GM18867 (cell line): ENCODE measurements around the gene SLC5A10.
A peak's percentile ranks its signal among the peaks of the same experiment; 100 is the strongest.

Experiments
- ATAC-seq: cut with Tn5 transposase; IDR thresholded peaks from one replicate; pipeline ENCODE4 v1.9.1; 2021; ENCODE audit warnings: mild to moderate bottlenecking, moderate library complexity; ENCODE audit not compliant: unreplicated experiment

The SLC5A10 gene

DNA sequence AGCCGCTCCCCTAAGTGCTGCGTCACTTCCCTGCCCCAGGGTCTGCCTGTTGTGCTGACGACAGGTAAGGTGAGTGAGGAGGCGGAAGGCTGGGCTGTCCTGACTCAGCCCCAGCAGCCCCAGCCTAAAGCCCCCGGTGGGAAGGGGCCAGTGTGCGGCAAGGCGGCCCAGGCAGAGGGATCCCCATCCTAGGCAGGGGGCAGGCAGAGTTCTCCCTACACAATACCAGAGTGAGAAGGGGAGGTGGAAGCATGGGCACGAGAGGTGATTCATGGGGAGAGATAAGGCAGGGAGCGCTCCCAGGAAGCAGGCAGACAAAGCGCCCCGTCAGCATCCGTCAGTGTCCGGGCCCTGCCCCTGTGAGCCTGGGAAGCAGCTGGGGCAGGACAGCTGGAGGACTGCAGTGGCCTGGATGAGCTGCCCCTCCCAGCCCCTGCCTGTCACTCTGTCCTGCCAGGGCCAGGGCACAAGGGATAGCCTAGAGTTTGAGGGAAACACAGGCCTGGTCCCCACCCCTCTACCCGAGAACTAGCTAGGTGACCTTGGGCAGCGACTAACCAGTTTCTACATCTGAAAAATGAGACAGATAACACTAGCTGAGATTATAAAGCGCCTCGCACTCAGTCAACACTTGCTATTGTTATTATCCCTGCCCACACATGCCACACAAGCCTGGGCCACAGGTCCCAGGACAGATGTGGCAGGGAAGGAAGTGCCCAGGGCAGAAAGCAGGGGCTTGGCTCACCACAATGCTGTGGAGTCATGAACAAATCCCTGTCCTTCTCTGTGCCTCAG is 48.8 kb downstream of the SLC5A10 start:
- ATAC-seq: no peak

DNA sequence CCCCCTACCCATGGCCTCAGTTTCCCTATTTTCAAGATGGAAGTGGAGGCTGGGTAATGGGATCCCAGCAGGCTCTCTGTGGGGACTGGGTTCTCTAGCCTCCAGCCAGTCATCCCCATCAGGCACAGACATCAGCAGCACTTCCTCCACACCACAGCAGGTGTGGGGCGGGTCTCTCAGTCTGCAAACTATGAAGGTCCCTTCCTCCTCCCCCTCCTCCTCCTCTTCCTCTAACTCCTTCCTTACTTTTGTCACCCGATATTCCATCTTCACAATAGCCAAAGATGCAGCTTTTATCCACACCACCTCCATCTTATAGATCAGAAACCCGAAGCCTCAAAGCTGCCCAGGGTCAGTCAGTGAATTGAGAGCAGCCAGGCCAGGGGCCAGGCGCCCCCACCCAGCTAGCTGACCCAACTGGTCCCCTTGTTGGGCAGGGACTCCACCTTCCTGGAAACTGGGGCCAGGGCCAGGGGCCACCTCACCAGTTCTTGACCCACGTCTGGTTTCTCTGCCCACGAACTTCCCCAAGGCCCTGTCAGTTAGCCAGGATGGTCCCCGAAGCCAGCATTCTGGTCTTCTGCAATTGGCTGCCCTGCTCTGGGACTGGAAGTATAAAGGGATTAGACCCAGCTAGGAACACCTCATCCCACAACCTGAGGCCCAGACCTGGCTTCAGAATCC is 50.1 kb downstream of the SLC5A10 start:
- ATAC-seq: no peak

DNA sequence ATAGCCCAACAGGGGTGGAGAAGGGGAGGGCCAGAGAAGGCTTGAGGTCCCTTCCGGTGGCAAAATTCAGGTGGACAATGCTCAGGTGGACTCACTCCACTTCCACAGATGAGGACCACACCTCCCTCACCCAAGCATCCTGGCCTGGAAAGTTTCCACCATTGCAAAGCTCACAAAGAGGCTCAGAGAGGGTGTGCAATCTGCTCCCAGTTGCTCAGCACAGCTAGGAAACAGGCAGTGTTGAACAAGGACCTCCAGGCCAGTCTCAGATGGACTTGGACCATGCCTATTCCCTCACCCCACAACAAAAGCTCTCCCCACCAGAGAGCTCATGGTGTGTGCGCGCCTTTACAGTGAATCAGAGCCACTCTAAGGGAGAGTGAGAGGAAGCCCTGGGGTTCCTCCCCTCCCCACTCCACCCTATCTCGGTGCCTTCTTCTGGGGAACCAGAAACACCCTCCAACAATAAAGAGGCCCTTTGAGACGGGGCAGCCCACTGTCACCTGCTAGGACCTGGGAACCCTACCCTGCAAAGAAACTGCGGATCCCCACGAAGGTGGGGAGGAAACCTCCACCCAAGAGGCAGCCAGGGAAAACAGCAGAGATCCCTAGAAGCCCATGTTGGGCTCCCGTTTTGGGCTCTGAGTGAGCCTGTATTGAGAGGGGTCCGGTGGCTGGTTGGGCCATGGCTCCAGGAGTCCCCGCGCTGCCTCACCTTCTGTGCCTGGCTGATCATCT is 51.0 kb downstream of the SLC5A10 start:
- no peak for ATAC-seq

DNA sequence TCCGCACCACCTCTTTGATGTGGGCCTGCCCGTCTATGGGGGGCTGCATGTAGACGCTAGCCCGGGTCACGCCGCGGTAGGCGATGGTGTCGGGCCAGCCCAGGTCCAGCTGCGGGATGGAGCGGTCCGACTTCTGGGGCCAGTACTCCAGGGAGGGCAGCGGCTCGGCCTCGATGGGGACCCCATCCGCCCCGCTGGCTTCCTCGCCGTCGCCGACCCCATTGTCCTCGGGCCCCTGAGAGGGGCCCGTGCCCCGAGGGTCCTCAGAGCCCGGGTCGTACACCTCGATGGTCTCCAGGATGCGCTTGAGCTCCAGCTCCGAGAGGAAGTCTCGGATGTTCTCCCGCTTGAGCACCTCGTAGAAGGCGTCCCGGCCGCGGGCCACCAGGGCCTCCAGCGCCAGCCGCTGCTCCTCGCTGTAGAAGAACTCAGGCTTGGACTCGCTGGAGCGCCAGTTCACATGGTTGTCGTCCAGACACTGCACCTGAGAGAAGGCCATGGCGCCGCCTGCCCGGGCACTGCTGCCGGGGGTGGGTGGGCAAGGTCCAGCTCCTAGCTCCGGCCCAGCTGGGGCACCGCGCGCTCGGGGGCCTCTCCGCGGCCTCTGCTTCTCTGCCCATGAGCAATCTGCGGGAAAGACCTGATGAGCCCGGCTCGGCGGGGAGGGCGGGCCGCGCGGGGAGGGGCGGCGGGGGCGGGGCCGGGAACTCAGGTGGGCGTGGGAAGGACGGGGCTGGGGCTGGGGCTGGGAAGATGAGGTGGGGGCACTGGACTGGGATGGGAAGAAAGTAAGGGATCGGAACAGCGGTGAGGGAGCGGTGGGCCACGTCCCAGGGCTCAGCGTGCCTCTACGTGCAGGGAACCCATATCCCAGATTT is 51.8 kb downstream of the SLC5A10 start:
- ATAC-seq: no peak

DNA sequence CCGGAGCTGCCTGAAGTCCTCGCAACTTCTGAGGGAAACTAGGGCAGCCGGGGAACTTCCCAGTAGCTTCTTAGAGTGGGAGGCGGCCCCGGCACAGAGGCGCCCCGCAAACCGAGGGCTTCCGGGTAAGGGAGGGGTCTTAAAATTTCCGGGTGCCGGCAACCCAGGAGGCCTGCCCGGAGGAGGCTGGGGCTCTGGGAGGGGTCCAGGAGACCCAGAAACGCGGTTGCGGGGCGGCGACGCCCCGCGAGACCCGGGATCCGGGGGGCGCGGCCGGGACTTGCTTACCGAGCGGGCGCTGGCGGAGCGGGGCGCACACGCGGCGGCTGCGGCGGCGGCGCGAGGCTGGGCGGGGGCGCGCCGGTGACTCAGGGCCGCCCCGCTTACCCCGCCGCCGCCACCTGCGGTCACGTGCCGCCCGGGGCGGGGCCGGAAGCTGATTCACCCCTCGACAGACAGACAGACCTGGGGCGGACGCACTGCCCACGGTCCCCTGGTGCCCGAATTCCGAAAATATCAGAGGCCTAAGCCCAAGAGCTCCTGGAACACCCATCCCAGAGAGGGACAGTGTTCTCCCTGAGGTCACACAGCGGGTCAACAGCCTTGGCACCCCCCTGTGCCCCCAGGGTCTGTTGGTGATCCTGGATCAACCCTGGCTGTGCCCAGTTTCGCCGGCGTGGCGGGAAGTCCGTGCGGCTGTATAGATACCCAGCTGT is 52.6 kb downstream of the SLC5A10 start, which contains the start of gene FAM83G:
Gene FAM83G (minus strand): TSS at position 344 of the 716 bp plus-strand sequence. CDS start 723 bp downstream, outside the sequence.
- peak; percentile 71 for ATAC-seq

DNA sequence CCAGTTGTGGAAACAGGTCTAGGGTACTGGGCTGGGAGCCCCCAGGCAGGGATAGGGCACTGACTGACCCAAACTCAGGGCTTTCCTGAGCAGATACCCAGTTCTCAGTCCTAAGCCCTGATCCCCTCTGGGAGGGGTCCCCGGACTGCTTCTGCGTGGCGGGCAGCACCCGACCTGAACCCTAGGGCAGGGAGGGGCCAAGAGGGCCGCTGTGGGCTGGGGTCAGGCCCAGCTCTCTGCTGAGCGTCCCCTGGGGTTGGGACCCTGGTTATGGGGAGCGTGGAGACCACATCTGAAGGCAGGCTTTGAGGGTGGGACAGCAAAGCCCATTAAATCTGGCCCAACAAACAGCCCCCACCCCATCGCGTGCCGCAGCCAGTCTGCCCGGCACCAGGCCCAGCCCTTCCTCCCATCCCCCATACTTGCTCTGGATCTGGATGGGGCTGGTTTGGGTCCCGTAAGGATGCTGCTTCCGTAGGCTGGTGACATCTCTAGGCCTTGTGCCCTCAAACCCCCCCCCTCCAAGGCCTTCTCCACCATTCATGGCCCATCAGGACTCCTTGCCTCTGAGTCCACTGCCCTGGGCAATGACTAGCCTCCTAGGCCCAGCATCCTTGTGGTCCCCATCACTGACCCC is 53.3 kb downstream of the SLC5A10 start:
- no peak for ATAC-seq

DNA sequence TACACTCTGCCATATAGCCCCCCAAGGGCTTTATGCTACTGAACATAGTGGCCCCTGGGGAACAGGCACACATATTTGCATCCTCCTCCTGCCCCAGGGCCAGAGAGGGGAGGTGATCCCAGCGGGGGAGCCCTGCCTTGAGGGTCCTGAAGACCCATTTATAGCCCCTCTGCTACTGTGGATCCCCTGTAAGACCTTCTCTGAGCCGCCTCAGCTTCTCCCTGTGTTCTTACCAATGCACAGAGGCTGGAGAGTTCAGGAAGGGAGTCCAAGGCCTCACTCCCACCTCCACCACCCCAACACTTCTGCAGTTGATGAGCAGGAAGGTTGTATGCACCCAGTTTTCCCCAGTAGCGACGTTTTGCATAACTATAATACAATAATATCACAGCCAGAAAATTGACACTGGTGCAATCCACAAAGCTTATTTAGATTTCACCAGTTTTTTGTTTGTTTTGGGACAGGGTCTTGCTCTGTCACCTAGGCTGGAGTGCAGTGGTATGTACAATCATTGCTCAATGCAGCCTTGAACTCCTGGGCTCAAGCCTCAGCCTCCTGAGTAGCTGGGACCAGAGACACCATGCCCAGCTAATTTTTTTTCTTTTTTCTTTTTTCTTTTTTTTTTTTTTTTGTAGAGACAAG is 53.9 kb downstream of the SLC5A10 start:
- no peak for ATAC-seq

DNA sequence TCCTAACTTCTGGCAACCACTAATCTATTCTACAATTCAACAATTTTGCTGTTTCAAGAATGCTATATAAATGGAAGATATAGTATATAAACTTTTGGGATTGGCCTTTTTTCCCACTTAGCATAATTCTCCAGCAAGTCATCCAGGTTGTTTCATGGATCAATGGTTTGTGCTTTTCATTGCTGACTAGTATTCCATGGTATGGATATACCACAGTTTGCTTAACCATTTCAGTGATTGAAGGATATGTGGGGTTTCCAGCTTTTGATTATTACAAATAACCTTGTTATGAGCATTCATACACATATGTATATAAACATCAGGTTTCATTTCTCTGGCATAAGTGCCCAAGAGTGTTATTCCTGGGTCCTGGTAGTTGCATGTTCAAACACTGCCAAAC is 54.7 kb downstream of the SLC5A10 start:
- no peak for ATAC-seq

DNA sequence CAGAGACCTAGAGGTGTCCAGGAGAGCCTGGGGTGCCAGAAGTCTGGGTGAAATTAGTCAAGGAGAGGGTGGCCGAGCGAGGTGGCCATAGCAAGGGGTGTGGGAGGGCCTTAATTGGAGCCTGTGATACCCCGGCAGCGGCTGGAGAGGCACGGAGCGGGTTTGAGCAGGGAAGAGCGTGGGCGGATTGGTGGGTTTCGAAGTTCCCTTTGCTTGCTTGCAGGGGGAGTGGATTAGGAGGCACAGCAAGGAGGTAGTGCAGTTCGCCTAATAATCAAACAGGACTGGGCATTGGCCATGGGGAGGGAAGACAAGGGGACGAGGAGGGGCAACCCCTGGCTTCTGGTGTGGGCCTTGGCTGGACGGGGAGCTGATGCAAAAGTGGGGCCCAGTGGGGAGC is 58.0 kb downstream of the SLC5A10 start:
- no peak for ATAC-seq

DNA sequence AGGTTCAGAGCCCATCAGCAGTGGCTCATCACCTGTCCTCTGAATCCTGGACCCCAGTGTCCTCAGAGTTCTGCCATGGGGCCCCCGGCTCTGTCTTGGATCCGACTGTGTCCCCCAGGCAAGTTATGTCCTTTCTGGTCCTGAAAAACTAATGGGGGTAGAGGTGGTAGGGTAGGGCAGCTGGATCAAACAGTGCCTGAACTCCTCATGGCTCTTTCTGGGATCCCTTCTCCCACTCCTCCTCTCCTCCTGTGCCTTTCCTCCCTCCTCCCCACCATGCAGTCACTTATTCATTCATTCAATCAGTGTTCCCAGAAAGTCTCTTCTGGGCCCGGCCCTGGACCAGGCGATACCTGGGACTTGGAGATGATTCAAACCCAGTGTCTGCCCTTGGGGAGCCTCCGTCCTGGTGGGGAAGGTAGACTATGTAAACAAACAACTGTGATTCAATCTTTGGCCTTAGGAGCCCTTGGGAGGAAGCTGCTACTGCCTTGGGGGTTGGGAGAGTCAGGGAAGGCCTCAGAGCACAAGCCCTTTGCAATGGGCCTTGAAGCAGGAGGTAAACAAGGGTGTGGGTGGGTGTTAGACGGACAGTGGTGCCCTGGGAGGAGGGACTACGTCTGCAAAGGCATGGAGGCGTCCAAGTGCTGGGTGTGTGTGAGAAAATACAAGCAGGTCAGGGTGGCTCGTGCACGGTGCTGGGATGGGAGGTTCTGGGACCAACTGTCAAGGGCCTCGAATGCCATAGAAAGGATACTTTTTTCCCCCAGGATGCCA is 59.0 kb downstream of the SLC5A10 start:
- ATAC-seq: no peak

DNA sequence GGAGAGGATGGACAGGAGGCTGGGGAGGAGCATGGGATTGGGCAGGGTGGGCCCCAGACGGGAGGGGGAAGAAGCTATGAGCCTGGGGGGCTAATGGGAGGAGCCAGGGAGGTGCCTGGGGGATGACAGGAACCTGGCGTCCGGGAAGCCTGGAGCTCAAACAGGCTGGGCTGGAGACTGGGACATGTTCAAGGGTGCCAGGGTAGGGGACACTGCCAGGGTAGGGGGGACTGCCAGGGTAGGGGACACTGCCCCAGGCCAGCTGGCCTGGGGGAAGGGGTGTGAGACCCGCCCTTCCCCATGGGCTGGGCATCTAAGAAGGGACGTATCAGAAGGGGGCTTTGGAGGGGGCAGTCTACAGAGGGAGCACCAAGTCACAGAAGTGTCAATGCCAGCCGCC is 59.6 kb downstream of the SLC5A10 start:
- ATAC-seq: no peak

DNA sequence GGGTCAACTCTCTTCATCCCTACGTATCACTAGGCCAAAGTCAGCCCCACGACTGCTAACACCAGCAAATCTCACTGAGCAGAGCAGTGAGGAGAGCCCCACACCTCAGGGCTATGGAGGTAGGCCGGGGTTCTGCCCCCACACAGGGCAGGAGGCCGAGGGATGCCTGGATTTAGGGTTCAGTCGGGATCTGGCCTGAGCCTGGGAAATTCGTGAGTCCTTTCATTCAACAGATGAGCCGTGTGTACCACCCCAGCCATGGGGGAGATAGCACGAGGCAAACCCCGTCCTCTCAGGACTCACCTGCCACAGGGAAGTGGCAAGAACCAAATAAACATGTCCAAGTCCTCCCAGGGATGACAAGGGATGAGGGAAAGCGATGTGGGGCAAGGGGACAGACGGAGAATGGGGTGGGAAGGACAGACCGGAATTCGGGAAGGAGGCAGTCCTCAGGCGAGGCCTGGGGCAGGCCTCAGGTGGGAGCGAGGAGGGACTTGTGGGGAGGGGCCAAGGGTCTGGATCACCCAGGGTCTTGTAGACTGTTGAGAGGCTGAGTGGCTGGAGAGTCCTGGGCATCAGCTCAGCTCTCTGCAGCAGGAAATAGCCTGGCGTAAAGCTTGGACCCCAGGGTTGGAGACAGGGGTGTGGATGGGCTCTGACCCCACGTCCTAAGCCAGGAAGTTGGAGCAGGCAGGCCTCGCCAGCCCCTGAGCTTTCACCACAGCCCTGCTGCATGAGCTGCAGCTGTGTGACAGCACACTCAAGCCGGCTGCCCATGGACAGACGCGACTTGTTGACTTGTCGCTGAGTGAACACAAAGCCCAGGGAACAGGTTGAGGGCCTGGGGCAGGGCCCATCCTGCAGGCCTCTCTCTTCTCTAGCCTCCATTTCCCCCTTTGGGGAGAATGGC is 60.5 kb downstream of the SLC5A10 start:
- ATAC-seq: no peak

DNA sequence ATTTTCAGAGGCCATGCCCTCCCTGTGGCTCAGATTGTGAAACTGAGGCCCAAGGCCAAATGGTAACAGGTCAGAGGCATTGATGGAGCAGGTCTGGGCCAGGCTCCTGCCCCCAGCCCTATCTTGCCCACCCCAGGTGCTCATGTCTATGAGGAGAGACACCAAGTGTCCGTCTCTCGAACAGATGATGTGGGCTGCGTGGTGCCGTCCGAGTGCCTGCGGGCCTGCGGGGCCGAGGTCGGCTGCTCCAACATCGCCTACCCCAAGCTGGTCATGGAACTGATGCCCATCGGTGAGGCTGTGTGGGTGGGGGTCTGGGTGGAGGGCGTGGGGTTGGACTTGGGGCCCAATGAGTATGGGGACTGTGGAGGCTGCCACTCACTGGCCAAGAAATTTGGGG is 61.3 kb downstream of the SLC5A10 start:
- ATAC-seq: no peak

DNA sequence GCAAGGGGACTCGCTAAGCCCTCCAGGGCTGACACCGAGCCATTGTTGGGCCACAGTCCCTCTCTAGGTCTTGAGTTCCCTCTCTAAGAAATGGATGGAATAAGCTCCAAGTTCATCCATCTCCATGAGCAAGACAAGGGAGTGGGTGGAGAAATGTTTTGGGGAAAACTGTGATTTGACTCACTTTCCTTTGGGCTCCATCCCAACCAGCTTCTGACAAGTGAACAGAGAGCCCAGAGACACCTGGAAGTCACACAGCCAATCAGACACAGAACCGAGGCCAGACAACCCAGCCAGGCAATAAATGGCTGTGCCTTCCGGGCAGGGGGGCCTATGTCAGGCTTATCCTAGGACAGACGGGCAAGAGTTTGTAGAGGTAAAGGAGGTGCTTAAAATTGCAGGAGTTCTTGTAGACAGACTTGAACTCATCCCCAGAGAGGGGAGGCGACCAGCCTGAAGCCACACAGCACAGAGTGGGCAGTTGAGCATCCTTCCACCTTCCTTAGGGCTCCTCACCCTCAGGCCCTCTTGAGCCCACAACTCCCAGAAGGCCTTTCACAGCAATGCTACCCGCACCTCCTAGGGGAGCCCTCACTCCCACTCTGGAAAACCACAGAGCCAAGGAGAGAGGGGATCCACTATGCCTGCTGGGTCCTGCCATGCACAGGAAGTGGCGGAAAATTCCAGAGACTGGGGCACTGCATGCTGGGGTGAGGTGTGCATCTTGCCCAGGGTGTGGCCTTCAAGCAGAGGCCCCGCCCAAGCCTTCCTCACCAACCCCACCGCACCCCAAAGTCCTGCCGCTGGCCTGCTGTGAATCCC is 62.1 kb downstream of the SLC5A10 start:
- ATAC-seq: no peak

DNA sequence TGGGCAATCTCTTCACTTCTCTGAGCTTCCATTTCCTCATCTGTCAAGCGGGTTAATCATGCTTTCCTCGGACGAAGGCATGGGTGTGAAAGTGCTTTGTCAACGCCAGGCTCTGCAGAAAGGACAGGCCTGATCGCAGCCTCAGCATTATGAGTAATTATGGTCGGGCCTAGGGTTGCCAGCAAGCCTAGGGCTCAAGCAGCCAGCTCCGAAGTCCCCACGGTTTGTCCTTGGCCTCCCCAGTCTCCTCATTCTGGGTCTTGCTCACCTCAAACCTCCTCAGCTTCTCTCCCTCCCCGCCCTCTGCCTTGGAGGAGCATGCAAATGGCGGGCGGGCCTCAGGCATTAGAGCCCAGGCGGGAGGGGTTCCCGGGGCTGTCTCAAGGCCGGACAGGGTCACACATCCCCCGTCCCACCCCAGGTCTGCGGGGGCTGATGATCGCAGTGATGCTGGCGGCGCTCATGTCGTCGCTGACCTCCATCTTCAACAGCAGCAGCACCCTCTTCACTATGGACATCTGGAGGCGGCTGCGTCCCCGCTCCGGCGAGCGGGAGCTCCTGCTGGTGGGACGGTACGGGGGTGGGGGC is 62.8 kb downstream of the SLC5A10 start:
- ATAC-seq: no peak

DNA sequence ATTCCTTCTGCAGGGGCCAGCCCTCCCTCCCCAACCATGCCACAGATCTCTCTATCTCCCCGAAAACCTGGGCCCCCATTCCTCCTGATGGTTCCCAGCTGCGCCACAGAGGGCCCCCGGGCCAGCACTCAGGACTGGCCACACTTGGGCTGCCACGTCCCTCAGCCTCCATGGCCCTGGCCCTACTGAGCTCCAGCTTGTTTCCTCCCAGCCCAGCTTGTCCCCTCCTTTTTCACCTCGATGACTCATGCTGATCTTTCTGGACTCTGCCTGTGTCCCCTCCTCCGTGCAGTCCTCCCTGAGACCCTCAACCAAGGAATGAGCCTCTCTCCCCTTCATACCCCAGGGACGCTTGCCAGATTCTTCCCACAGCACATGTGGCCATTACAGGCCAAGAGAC is 63.5 kb downstream of the SLC5A10 start:
- no peak for ATAC-seq
